ENCODE data around the gene EPG5.

DNA sequence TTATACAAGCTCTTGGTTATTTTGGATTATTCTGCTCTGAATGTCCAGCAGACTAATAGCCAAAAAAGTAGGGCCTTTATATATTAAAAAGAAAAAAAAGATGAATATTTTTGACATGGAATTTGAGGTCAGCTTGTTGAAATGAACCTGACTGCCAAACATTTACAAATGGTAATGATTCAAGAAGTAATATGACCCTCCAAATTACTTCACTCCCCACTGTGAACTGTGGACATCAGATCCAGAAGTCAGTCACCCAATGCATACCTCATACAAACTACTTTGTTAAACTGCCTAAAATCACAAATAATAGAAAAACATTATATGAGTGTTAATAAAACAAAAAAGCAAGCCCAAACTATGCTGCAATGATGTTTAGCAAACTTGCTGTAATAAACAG, 10.0 kb downstream of the EPG5 start:
- TF ChIP-seq SMC3 (IDR thresholded peaks at IDR 0.05; ENCODE audit: low read depth, low read length) (no peak), SIN3A (IDR thresholded peaks at IDR 0.05; ENCODE audit: borderline replicate concordance, low read depth, low read length) (no peak), RAD21 (IDR thresholded peaks at IDR 0.05; ENCODE audit: low read length) (no peak), NFIC (IDR thresholded peaks at IDR 0.05; ENCODE audit: borderline replicate concordance) (peak; percentile 50), TAF1 (IDR thresholded peaks at IDR 0.05; ENCODE audit: borderline replicate concordance, low read depth, low read length) (no peak)
- TF ChIP-seq, protein P1, sequence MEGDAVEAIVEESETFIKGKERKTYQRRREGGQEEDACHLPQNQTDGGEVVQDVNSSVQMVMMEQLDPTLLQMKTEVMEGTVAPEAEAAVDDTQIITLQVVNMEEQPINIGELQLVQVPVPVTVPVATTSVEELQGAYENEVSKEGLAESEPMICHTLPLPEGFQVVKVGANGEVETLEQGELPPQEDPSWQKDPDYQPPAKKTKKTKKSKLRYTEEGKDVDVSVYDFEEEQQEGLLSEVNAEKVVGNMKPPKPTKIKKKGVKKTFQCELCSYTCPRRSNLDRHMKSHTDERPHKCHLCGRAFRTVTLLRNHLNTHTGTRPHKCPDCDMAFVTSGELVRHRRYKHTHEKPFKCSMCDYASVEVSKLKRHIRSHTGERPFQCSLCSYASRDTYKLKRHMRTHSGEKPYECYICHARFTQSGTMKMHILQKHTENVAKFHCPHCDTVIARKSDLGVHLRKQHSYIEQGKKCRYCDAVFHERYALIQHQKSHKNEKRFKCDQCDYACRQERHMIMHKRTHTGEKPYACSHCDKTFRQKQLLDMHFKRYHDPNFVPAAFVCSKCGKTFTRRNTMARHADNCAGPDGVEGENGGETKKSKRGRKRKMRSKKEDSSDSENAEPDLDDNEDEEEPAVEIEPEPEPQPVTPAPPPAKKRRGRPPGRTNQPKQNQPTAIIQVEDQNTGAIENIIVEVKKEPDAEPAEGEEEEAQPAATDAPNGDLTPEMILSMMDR (IDR thresholded peaks at IDR 0.05) = no peak

All from SK-N-SH (cell line).